Measurements from ENCODE around the gene MRPL58. TPM values are rescaled to one million over a fixed set of nuclear protein-coding genes. Genes with fewer than 3 reads are reported as not detected.
A peak's percentile ranks its signal among the peaks of the same experiment; 100 is the strongest.
"Not testable (repeated sequence)": the region's sequence is repeated elsewhere in the genome, so short reads cannot be mapped to it uniquely, and the experiment has no call there.

Gene MRPL58
- total and polyA plus RNA-seq, 4 donors, result 13.0 to 35.5 (median 25.8) TPM

GRCh38 chr17:75041656-75042280 lies 29.3 kb downstream of the MRPL58 start:
- Histone ChIP-seq H3K36me3 (ENCODE audit: control insufficient read depth, insufficient read depth, low read length) (peaks cover 45% of the 10 kb centered on the region), H3K9me3 (ENCODE audit: control insufficient read depth, insufficient read depth, low read length) (no peaks in the 10 kb centered on the region), H3K4me3 (ENCODE audit: low read depth, low read length) (no peak overlapping the region), H3K4me1 (ENCODE audit: control insufficient read depth, insufficient read depth, low read length) (peaks cover 6% of the 10 kb centered on the region), H3K27ac (ENCODE audit: low read depth, low read length) (no peak overlapping the region), H3K27me3 (ENCODE audit: control insufficient read depth, insufficient read depth, low read length) (no peaks in the 10 kb centered on the region)
- 84% methylated on average over 10 of the region's 12 CpGs for WGBS (ENCODE audit: insufficient coverage)
- no peak for DNase-seq (ENCODE audit: low read depth in 4 of 6, low spot score in 6 of 6)

- WGBS (ENCODE audit: insufficient coverage), result no CpG with 5 or more reads among the region's 5 CpGs
- not testable (repeated sequence) for H3K9me3 ChIP-seq (ENCODE audit: control insufficient read depth, insufficient read depth, low read length); DNase-seq (ENCODE audit: low read depth in 4 of 6, low spot score in 6 of 6); H3K27ac ChIP-seq (ENCODE audit: low read depth, low read length); H3K27me3 ChIP-seq (ENCODE audit: control insufficient read depth, insufficient read depth, low read length); H3K4me3 ChIP-seq (ENCODE audit: low read depth, low read length)
- Histone ChIP-seq H3K36me3 (ENCODE audit: control insufficient read depth, insufficient read depth, low read length) (peaks cover 30% of the 10 kb centered on the region), H3K4me1 (ENCODE audit: control insufficient read depth, insufficient read depth, low read length) (peaks cover 16% of the 10 kb centered on the region)
Observed at GRCh38 chr17:75043789-75044188, 31.3 kb downstream of the MRPL58 start.

- Histone ChIP-seq H3K9me3 (ENCODE audit: control insufficient read depth, insufficient read depth, low read length) (no peaks in the 10 kb centered on the region), H3K36me3 (ENCODE audit: control insufficient read depth, insufficient read depth, low read length) (peaks cover 24% of the 10 kb centered on the region), H3K4me1 (ENCODE audit: control insufficient read depth, insufficient read depth, low read length) (peaks cover 16% of the 10 kb centered on the region), H3K4me3 (ENCODE audit: low read depth, low read length) (no peak overlapping the region), H3K27me3 (ENCODE audit: control insufficient read depth, insufficient read depth, low read length) (no peaks in the 10 kb centered on the region), H3K27ac (ENCODE audit: low read depth, low read length) (no peak overlapping the region)
- no peak for DNase-seq (ENCODE audit: low read depth in 4 of 6, low spot score in 6 of 6)
- 100% methylated on average over 1 of the region's 7 CpGs for WGBS (ENCODE audit: insufficient coverage)
Observed at GRCh38 chr17:75044716-75045115, 32.2 kb downstream of the MRPL58 start.

DNA sequence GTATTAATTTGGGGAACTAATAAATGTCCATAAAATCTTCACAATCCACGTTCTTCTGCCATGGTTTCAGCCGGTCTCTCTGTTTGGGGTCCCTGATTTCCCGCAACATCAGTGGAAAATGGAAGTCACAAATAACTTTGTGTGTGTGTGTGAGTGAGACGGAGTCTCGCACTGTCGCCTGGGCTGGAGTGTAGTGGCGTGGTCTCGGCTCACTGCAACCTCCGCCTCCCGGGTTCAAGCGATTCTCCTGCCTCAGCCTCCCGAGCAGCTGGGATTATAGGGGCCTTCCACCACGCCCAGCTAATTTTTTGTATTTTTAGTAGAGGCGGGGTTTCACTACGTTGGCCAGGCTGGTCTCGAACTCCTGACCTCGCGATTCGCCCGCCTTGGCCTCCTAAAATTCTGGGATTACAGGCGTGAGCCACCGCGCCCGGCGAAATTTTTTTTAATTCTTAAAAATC lies 33.5 kb downstream of the MRPL58 start:
- H3K27me3 ChIP-seq (ENCODE audit: control insufficient read depth, insufficient read depth, low read length); DNase-seq (ENCODE audit: low read depth in 4 of 6, low spot score in 6 of 6); H3K9me3 ChIP-seq (ENCODE audit: control insufficient read depth, insufficient read depth, low read length): not testable (repeated sequence)
- H3K4me1 ChIP-seq (ENCODE audit: control insufficient read depth, insufficient read depth, low read length), result peaks cover 16% of the 10 kb centered on the region
- H3K36me3 ChIP-seq (ENCODE audit: control insufficient read depth, insufficient read depth, low read length), result peaks cover 23% of the 10 kb centered on the region
- 6% methylated on average over 12 of the region's 25 CpGs for WGBS (ENCODE audit: insufficient coverage)
- peak overlapping the region; percentile 97 for H3K27ac ChIP-seq (ENCODE audit: low read depth, low read length)
- H3K4me3 ChIP-seq (ENCODE audit: low read depth, low read length), result peak overlapping the region; percentile 100

DNA sequence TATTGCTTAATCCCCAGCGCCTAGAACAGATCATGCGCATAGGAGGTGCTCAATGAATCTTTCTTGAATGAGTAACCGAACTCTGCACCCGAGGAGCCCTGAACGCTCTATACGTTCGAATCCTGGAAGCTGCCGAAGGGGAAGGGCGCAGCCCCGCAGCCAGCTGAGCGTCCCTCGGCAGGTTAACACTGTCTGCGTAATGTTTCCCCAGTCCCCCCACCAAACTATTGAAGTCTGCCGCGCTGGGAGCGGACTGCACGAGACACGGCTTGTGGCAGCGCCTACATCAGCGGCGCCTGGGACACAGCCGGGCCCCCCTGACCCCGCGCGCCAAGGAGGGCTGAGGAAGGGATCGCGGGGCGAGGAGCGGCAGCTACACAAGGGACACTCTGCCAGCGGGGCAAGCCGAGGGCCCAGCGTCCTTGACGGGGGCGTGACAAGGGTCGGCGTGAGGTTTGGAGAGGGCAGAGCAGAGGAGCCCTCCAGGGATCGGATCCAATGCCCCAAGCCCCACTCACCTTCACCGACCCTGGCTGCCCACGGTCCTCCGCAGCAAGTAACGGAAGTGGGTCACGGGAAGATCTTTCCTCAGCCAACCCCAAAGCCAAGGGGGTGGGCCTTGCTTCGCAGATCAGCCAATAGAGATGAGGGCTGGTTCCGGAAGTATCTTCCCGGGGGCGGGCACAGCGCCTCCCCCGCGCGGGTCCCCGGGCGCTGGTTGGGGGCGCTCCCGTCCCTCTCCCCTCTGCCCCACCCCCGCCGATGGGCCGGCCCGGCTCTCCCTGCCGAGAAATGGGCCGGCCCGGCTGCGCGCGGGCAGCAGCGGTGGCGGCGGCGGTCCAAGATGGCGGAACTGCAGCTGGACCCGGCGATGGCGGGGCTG lies 34.2 kb downstream of the MRPL58 start, which contains the start of the genes ATP5PD and KCTD2:
Gene ATP5PD, minus strand, starts transcription at position 563 of the 883 bp plus-strand sequence. CDS start 4,319 bp downstream, outside the sequence.
Gene KCTD2, plus strand, starts transcription at position 819 of the 883 bp plus-strand sequence. Its CDS starts 26 bp downstream, at position 845.
- peak; percentile 87 to 99 (median 92) for DNase-seq (ENCODE audit: low read depth in 4 of 6, low spot score in 6 of 6)
- WGBS (ENCODE audit: insufficient coverage), result under 1% methylated on average over 68 of the region's 72 CpGs
- H3K4me1 ChIP-seq (ENCODE audit: control insufficient read depth, insufficient read depth, low read length), result peaks cover 16% of the 10 kb centered on the region
- peak within 1 kb of the TSS; percentile 100 for H3K4me3 ChIP-seq (ENCODE audit: low read depth, low read length)
- no peaks in the 10 kb centered on the region for H3K9me3 ChIP-seq (ENCODE audit: control insufficient read depth, insufficient read depth, low read length)
- no peaks in the 10 kb centered on the region for H3K27me3 ChIP-seq (ENCODE audit: control insufficient read depth, insufficient read depth, low read length)
- peaks cover 20% of the 10 kb centered on the region for H3K36me3 ChIP-seq (ENCODE audit: control insufficient read depth, insufficient read depth, low read length)
- peak within 1 kb of the TSS; percentile 97 for H3K27ac ChIP-seq (ENCODE audit: low read depth, low read length)

DNA sequence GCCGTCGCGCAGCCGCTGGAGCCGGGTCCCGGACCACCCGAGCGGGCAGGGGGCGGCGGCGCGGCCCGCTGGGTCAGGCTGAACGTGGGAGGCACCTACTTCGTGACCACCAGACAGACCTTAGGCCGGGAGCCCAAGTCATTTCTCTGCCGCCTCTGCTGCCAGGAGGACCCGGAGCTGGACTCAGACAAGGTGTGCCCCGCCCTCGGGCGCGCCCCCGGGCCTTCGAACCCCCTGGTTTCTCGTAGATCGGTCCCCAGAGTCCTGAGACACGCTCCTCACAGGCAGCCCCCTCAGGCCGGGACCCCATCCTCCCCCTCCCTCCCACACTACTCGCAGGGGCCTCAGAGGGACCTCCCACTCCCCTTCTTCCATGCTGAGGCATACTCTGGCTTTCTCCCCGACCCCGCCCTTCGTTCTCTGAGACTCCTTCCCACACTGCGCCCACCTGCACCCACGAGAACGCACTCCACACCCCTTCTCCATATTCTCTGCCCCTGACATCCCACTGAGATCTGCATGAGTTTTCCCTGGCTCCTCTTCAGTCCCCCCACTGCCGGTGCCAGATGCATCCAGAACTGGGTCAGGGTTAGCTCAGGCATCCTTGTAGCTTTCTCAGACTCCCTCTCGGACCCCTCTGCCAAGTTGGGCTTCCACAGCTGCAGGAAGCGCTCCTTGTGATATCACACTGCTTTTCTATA lies 35.1 kb downstream of the MRPL58 start:
- H3K27me3 ChIP-seq (ENCODE audit: control insufficient read depth, insufficient read depth, low read length), result no peaks in the 10 kb centered on the region
- H3K4me1 ChIP-seq (ENCODE audit: control insufficient read depth, insufficient read depth, low read length), result peaks cover 16% of the 10 kb centered on the region
- peak in 2 of 6 donors; percentile 59 to 61 for DNase-seq (ENCODE audit: low read depth in 4 of 6, low spot score in 6 of 6)
- H3K36me3 ChIP-seq (ENCODE audit: control insufficient read depth, insufficient read depth, low read length), result peaks cover 21% of the 10 kb centered on the region
- H3K27ac ChIP-seq (ENCODE audit: low read depth, low read length), result peak overlapping the region; percentile 69
- no peaks in the 10 kb centered on the region for H3K9me3 ChIP-seq (ENCODE audit: control insufficient read depth, insufficient read depth, low read length)
- peak overlapping the region; percentile 76 for H3K4me3 ChIP-seq (ENCODE audit: low read depth, low read length)
- WGBS (ENCODE audit: insufficient coverage), result 0% methylated on average over 38 of the region's 38 CpGs

DNA sequence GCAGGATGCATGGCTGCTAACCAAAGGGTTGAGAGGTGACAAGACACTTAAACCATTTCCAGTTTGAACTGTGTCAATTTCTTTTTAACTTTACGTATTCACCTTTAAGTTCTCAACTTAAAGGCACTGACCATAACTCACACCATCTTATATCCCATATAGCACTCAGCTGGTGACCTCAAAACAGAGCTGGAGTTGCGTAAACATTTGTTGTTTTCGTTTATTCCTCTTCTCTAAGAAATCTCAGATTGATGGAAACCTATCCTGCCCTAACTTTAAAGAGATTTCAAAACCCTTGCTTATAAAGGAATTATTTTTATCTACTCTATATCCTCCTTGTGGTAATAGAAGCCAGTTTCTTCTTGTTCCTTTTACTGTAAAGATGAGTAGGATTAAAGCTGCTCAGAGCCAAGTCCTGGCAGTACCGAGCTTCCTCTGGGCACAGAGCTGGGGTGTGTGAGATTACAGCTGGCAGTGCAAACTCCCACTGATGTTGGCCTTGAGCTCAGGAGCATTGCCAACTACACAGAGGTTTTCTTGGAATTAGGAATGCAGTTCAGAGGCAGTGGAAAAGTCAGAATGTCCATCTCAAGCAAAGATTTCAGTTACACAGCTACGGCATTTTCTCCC lies 35.9 kb downstream of the MRPL58 start:
- WGBS (ENCODE audit: insufficient coverage), result 30% methylated on average over 1 of the region's 5 CpGs
- peaks cover 26% of the 10 kb centered on the region for H3K36me3 ChIP-seq (ENCODE audit: control insufficient read depth, insufficient read depth, low read length)
- H3K4me3 ChIP-seq (ENCODE audit: low read depth, low read length), result peak overlapping the region; percentile 76
- no peaks in the 10 kb centered on the region for H3K9me3 ChIP-seq (ENCODE audit: control insufficient read depth, insufficient read depth, low read length)
- H3K27ac ChIP-seq (ENCODE audit: low read depth, low read length), result peak overlapping the region; percentile 69
- DNase-seq (ENCODE audit: low read depth in 4 of 6, low spot score in 6 of 6), result peak in 3 of 6 donors; percentile 9 to 70 (median 12)
- H3K27me3 ChIP-seq (ENCODE audit: control insufficient read depth, insufficient read depth, low read length), result no peaks in the 10 kb centered on the region
- H3K4me1 ChIP-seq (ENCODE audit: control insufficient read depth, insufficient read depth, low read length), result peaks cover 16% of the 10 kb centered on the region

DNA sequence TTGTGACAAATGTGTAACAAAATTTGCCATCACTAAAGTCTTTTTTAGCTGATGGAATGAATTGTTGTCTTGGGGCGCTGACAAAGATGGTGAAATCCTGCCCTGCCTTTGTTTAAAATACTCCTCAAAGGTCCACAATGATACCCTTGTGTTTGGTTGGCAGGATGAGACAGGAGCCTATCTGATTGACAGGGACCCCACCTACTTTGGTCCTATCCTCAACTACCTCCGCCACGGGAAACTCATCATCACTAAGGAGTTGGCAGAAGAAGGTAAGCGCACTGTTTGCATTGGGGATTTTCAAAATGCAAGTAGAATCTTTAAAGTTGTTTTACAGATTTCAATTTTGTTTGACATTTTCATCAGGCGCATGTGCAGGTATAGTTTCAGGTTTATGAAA lies 36.6 kb downstream of the MRPL58 start:
- no peak for DNase-seq (ENCODE audit: low read depth in 4 of 6, low spot score in 6 of 6)
- no peaks in the 10 kb centered on the region for H3K27me3 ChIP-seq (ENCODE audit: control insufficient read depth, insufficient read depth, low read length)
- peaks cover 16% of the 10 kb centered on the region for H3K4me1 ChIP-seq (ENCODE audit: control insufficient read depth, insufficient read depth, low read length)
- peak overlapping the region; percentile 76 for H3K4me3 ChIP-seq (ENCODE audit: low read depth, low read length)
- H3K9me3 ChIP-seq (ENCODE audit: control insufficient read depth, insufficient read depth, low read length), result no peaks in the 10 kb centered on the region
- 100% methylated on average over 1 of the region's 5 CpGs for WGBS (ENCODE audit: insufficient coverage)
- H3K27ac ChIP-seq (ENCODE audit: low read depth, low read length), result no peak overlapping the region
- peaks cover 33% of the 10 kb centered on the region for H3K36me3 ChIP-seq (ENCODE audit: control insufficient read depth, insufficient read depth, low read length)

- H3K27ac ChIP-seq (ENCODE audit: low read depth, low read length), result no peak overlapping the region
- H3K4me1 ChIP-seq (ENCODE audit: control insufficient read depth, insufficient read depth, low read length), result peaks cover 16% of the 10 kb centered on the region
- H3K27me3 ChIP-seq (ENCODE audit: control insufficient read depth, insufficient read depth, low read length), result no peaks in the 10 kb centered on the region
- H3K9me3 ChIP-seq (ENCODE audit: control insufficient read depth, insufficient read depth, low read length), result no peaks in the 10 kb centered on the region
- no peak overlapping the region for H3K4me3 ChIP-seq (ENCODE audit: low read depth, low read length)
- DNase-seq (ENCODE audit: low read depth in 4 of 6, low spot score in 6 of 6), result no peak
- peaks cover 39% of the 10 kb centered on the region for H3K36me3 ChIP-seq (ENCODE audit: control insufficient read depth, insufficient read depth, low read length)
Observed at GRCh38 chr17:75049706-75050105, 37.2 kb downstream of the MRPL58 start.

Data from spinal cord (tissue), 10 donors.